Activated naive CD8-positive, alpha-beta T cell treated with anti-CD3 and anti-CD28 coated beads, Interleukin-2, amount 50 U/mL, for 24 hours (primary cell): ENCODE measurements around the gene PAX9.
"Not testable (repeated sequence)": the region's sequence is repeated elsewhere in the genome, so short reads cannot be mapped to it uniquely, and the experiment has no call there.

Experiments
- ATAC-seq: fragments of 150-1000 bp; cut with Tn5 transposase; one replicate; pipeline ENCODE4 v1.10.0; 2021
- DNase-seq: peaks from one replicate; pipeline ENCODE4 v3.0.0; 2021
- H3K27ac Mint-ChIP-seq: one replicate; pipeline ENCODE4 v1.8.0; 2021; ENCODE audit warnings: mild to moderate bottlenecking, mixed read lengths
- H3K27me3 Mint-ChIP-seq: one replicate; pipeline ENCODE4 v1.8.0; 2021; ENCODE audit warnings: mixed read lengths
- H3K36me3 Mint-ChIP-seq: one replicate; pipeline ENCODE4 v1.8.0; 2021; ENCODE audit warnings: low read depth, mixed read lengths
- H3K4me1 Mint-ChIP-seq: one replicate; pipeline ENCODE4 v1.8.0; 2021; ENCODE audit warnings: mixed read lengths
- H3K4me3 Mint-ChIP-seq: one replicate; pipeline ENCODE4 v1.8.0; 2021; ENCODE audit warnings: mild to moderate bottlenecking, moderate library complexity, mixed read lengths
- H3K9me3 Mint-ChIP-seq: one replicate; pipeline ENCODE4 v1.8.0; 2021; ENCODE audit warnings: mixed read lengths

PAX9 gene

DNA sequence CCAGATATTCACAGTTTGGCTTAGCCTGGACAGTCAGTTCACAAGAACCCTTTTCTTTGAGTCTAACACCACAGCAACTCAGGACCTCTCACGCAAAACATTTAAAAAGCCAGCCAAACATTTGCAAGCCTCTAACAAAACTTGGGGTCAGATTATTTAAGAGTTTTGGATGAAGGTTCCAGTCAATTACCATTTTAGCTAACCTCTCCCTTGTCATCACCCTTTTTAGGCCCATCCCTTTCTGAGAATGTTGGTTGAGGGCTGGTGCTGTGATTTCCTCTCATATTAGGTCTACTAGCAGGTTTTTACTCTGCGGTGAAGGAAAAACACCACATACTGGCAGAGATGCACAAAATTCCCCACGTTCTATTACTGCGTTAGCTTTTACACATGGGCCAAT lies 20.7 kb downstream of the PAX9 start:
- no peak overlapping the region for H3K4me3 Mint-ChIP-seq
- ATAC-seq, result no peak
- H3K9me3 Mint-ChIP-seq, result no peaks in the 10 kb centered on the region

DNA sequence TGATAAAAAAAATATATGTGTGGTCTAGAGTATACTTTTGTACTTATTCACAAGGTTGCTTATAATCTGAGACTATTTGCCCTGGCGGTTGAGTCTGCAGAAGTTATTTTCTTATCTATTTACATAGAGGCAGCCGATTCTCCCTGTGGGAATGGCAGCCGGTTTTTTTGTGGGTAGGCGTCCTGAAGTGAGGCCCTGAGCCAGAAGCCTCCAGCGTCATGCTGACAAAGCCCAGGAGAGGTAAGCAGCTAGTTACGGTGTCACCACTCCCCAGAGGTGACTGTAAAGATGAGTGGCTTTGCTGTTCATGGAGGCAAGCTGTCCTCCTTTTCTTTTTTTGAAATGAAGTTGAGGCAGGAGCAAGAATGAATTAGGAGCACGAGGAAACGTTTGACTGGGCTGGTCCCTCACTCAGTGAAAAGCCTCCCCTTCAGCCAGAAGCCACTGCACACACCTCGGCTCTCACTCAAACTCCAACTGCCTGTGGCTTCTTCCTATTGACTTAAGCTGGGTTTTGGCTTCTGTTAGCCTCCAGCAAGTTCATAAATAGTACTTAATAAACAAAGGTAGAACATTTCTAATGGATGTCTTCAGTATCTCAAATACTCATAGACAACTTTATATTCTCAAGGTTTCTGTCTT lies 21.5 kb downstream of the PAX9 start:
- H3K4me1 Mint-ChIP-seq, result no peaks in the 10 kb centered on the region
- H3K27ac Mint-ChIP-seq, result no peak overlapping the region
- H3K9me3 Mint-ChIP-seq, result no peaks in the 10 kb centered on the region
- no peak overlapping the region for H3K4me3 Mint-ChIP-seq
- peaks cover 7% of the 10 kb centered on the region for H3K27me3 Mint-ChIP-seq
- ATAC-seq, result no peak
- no peak for DNase-seq
- no peaks in the 10 kb centered on the region for H3K36me3 Mint-ChIP-seq

More for the DNA sequence above, 20.7 kb downstream of the PAX9 start:
- H3K36me3 Mint-ChIP-seq, result no peaks in the 10 kb centered on the region
- peaks cover 7% of the 10 kb centered on the region for H3K27me3 Mint-ChIP-seq
- no peak overlapping the region for H3K27ac Mint-ChIP-seq
- H3K4me1 Mint-ChIP-seq, result no peaks in the 10 kb centered on the region
- no peak for DNase-seq

DNA sequence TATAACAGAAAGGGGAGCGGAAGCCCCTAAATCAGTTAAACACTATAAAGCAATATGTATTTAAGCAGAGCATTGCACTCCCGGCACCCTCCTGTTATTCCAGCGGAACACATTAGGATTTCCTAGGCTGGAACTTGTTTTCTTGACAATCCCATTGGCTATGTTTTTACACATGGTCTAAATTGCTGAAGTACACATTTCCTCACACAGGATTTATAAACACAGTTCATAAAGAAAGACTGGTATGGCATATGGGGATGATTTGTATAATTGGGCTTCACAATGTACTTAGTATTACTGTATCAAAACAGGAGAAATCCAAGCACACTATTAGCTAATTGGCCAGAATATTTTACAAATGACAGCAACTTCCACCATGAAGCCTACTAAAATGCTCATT lies 23.3 kb downstream of the PAX9 start:
- no peak for ATAC-seq
- Mint-ChIP-seq H3K36me3 (no peaks in the 10 kb centered on the region), H3K4me3 (no peak overlapping the region), H3K9me3 (no peaks in the 10 kb centered on the region), H3K27me3 (peaks cover 9% of the 10 kb centered on the region), H3K4me1 (no peaks in the 10 kb centered on the region), H3K27ac (no peak overlapping the region)
- no peak for DNase-seq

DNA sequence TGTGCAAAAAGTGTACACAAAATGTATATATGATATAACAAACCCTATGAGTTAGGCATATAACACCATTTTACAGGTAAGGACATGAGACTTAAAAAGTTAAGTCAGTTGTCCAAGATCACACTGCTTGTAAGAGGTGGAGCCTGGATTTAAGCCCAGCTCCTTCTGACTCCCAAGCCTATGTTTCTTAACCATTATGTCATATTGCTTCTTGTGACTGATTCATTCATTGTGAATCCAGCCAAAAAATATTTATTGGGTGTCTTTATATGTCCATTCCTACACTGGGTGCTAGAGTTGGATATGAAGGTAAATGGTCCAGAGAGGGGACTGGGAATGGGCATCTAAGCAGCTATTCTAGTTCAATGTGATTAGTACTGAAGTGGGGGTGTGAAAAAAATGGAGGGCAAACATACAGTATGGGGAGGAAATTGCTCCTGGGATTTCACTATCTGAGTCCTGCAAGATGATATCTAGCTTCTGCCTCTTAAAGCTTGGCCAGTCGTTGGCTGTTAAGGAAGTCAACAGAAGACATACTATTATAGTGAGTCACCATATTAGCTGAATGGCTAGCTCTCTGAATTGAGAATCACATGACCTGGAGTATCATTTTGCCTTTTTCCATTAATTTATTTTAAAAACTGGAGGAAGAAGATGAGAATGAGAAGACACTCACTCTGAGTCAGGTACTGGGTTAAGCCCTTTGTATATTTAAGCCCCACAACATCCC lies 28.8 kb downstream of the PAX9 start:
- ATAC-seq, result no peak
- no peak for DNase-seq
- peaks cover 2% of the 10 kb centered on the region for H3K36me3 Mint-ChIP-seq
- H3K4me3 Mint-ChIP-seq, result no peak overlapping the region
- H3K4me1 Mint-ChIP-seq, result no peaks in the 10 kb centered on the region
- H3K27me3 Mint-ChIP-seq, result peaks cover 7% of the 10 kb centered on the region
- H3K27ac Mint-ChIP-seq, result no peak overlapping the region
- peaks cover 3% of the 10 kb centered on the region for H3K9me3 Mint-ChIP-seq

DNA sequence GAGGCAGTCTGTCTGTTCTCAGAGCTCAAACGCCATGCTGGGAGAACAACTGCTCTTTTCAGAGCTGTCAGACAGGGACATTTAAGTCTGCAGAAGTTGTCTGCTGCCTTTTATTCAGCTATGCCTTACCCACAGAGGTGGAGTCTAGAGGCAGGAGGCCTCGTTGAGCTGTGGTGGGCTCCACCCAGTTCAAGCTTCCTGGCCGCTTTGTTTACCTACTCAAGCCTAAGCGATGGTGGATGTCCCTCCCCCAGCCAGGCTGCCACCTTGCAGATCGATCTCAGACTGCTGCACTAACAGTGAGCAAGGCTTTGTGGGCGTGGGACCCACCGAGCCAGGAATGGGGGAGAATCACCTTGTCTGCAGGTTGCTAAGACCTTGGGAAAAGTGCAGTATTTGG lies 37.8 kb downstream of the PAX9 start:
- peaks cover 28% of the 10 kb centered on the region for H3K9me3 Mint-ChIP-seq
- not testable (repeated sequence) for H3K27ac Mint-ChIP-seq, H3K4me1 Mint-ChIP-seq, H3K27me3 Mint-ChIP-seq, DNase-seq, H3K4me3 Mint-ChIP-seq, H3K36me3 Mint-ChIP-seq, ATAC-seq

DNA sequence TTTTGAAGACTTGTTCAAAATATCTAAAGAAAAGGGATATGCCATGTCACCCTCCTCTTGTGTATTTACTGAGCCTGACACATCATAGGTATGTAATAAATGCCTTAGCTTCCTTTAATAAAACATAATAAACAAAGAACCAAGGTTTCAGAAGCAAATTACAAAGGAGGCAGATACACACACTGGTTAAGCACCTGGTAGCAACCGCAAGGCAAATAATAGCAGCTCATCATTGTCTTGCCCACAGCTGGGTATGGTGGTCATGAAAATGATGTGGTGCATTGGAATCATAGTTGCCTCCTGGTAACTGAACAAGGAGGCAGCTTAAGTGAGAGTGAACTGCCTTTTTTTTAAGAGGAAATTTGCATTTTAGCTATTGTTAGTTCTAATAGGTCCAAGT lies 39.0 kb downstream of the PAX9 start:
- H3K36me3 Mint-ChIP-seq, result no peaks in the 10 kb centered on the region
- ATAC-seq, result no peak
- DNase-seq, result no peak
- H3K27ac Mint-ChIP-seq, result no peak overlapping the region
- no peak overlapping the region for H3K4me3 Mint-ChIP-seq
- peaks cover 6% of the 10 kb centered on the region for H3K27me3 Mint-ChIP-seq
- peaks cover 23% of the 10 kb centered on the region for H3K9me3 Mint-ChIP-seq
- H3K4me1 Mint-ChIP-seq, result no peaks in the 10 kb centered on the region

DNA sequence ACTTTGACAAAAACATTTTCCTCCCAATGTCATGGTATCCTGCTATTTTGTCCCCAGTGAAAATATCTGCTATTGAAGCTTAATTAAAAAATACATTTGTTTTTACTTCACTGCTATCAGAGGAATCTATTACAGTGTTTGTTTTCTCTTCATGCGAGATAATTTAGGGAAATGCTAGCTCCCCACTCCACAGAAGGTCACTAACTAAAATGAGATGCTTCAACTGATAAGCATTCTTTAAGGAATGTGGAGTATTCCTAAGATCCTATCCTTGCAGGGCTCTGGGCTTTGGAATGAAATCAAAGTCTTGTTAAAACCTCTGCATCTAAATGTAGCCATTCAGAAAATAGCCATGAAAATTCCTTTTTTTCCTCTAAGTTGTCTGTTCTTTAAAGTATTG lies 39.5 kb downstream of the PAX9 start:
- H3K4me3 Mint-ChIP-seq, result no peak overlapping the region
- H3K27me3 Mint-ChIP-seq, result peaks cover 6% of the 10 kb centered on the region
- no peak overlapping the region for H3K27ac Mint-ChIP-seq
- no peaks in the 10 kb centered on the region for H3K4me1 Mint-ChIP-seq
- peaks cover 23% of the 10 kb centered on the region for H3K9me3 Mint-ChIP-seq
- H3K36me3 Mint-ChIP-seq, result no peaks in the 10 kb centered on the region
- ATAC-seq (no peak), DNase-seq (no peak)

DNA sequence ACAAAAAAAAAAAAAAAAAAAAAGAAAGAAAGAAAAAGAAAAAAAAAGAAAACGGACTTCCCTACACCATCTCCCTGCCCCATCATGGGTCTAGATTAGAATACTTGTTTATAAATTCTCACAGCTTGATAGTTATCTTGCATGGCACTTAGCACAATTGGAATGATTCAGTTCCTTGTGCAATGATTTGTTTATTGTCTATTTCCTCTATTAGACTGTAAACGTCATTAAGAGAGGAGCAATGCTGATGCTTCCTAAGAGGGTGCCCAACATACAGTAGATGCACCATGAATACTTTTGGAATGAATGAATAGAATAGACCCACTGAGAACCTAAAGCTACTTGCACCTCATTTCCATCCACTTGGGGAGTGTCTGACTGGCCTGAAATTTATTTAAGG lies 40.8 kb downstream of the PAX9 start:
- H3K36me3 Mint-ChIP-seq, result no peaks in the 10 kb centered on the region
- H3K4me3 Mint-ChIP-seq, result no peak overlapping the region
- H3K27me3 Mint-ChIP-seq, result peaks cover 6% of the 10 kb centered on the region
- DNase-seq (no peak), ATAC-seq (no peak)
- no peak overlapping the region for H3K27ac Mint-ChIP-seq
- H3K4me1 Mint-ChIP-seq, result no peaks in the 10 kb centered on the region
- peaks cover 17% of the 10 kb centered on the region for H3K9me3 Mint-ChIP-seq

DNA sequence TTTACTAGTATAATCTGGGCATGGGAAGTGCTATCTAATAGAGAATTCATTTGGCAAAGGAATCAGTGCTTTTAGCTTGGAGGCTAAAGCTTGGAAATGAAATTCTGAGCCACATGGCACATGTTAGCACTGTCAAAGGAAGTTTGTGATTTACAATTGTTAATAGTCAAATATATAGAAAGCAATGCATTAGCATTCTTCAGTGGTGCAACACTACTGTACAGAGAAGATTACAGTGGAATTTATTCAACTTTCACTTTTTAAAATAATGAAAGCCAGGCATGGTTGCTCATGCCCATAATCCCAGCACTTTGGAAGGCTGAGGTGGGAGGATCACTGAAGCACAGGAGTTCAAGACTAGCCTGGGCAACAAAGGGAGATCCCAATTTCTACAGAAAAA lies 45.9 kb downstream of the PAX9 start:
- DNase-seq, result no peak
- Mint-ChIP-seq H3K36me3 (no peaks in the 10 kb centered on the region), H3K4me3 (no peak overlapping the region), H3K4me1 (no peaks in the 10 kb centered on the region), H3K27ac (no peak overlapping the region), H3K9me3 (peaks cover 5% of the 10 kb centered on the region), H3K27me3 (no peaks in the 10 kb centered on the region)
- no peak for ATAC-seq

DNA sequence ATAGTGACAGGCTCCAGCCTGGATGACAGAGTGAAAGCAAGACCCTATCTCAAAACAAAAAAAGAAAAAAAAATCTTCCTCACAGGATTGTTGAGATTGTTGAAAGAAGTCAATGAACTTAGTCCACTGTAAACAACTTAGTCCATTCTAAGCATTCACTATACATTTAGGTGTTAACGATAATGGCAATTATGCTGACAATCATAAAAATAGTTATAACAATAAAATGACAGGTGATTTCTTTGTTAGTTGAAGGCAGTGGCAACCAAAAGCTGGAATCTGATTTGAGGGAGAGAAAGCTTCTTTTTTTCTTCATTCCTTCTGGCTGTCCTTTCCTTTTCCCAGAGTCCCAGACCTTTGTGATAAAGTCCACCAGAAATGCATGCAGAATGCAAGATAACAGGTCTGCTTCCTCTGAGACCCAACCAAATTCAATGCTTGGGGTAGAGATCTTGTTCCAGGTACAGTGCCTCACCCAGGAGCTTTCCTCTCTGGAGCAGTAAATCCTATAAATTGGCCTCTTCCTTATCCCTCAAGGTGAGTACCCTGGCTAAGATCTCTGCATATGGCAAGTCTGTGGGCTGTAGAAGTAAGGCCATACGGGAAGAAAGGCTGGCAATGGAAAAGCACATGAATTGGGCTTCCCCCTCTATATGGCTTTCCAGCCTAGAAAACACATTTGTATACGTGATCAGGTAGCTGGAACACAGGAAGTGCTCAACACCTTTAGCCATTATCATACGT lies 52.5 kb downstream of the PAX9 start:
- H3K27ac Mint-ChIP-seq, result no peak overlapping the region
- DNase-seq (no peak), ATAC-seq (no peak)
- no peaks in the 10 kb centered on the region for H3K4me1 Mint-ChIP-seq
- no peaks in the 10 kb centered on the region for H3K9me3 Mint-ChIP-seq
- H3K4me3 Mint-ChIP-seq, result no peak overlapping the region
- no peaks in the 10 kb centered on the region for H3K27me3 Mint-ChIP-seq
- no peaks in the 10 kb centered on the region for H3K36me3 Mint-ChIP-seq

DNA sequence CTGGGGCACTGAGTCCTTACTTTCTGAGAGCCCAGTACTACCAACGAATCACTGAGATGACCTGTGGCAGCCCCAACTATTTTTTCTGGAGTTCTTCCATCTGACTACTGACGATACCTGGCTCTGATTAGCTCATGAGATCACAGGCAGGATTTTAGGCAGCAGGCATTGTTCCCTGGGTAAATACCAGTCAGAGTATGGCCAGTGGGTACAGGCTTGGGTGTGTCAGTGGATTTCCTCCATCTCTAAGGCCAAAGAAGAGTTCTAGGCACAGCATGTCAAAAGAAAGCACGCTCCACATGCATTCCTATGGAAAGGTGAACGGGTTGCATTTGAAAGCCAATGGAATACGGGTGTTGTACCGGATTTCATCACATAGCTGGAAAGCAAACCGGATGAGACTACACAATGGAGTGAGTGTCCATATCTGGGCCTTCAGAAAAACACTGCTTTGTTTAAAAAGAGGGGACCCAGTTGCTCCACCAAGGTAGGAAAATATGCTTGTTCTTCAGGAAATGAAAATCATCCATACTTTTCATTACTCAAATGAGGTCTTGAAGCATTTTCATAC lies 55.0 kb downstream of the PAX9 start:
- no peak for ATAC-seq
- Mint-ChIP-seq H3K4me1 (no peaks in the 10 kb centered on the region), H3K9me3 (no peaks in the 10 kb centered on the region)

DNA sequence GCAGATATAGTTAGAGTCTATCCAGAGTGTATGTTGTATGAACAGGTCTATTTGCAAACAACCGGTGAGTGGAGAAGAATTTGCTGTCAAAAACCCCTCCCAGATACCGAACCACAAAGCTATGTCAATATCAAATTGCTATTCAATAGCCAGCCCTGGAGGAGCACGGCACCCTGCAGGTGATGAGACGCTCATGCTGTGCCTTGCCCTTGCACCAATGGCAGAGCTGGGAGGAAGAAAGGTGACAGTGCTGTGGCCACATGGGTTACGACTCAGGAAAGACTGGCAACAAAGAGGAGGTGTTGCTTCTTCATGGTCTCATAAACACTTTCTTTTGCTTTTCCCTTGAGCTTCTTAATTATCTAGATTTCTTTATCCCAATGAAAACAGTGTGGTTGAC lies 55.7 kb downstream of the PAX9 start:
- ATAC-seq, result no peak
- no peak overlapping the region for H3K4me3 Mint-ChIP-seq
- no peaks in the 10 kb centered on the region for H3K9me3 Mint-ChIP-seq
- no peak for DNase-seq
- no peaks in the 10 kb centered on the region for H3K4me1 Mint-ChIP-seq
- H3K36me3 Mint-ChIP-seq, result no peaks in the 10 kb centered on the region
- H3K27ac Mint-ChIP-seq, result no peak overlapping the region
- H3K27me3 Mint-ChIP-seq, result no peaks in the 10 kb centered on the region

More for the DNA sequence above, 55.0 kb downstream of the PAX9 start:
- no peak overlapping the region for H3K4me3 Mint-ChIP-seq
- no peak overlapping the region for H3K27ac Mint-ChIP-seq
- H3K27me3 Mint-ChIP-seq, result no peaks in the 10 kb centered on the region
- no peaks in the 10 kb centered on the region for H3K36me3 Mint-ChIP-seq
- no peak for DNase-seq

DNA sequence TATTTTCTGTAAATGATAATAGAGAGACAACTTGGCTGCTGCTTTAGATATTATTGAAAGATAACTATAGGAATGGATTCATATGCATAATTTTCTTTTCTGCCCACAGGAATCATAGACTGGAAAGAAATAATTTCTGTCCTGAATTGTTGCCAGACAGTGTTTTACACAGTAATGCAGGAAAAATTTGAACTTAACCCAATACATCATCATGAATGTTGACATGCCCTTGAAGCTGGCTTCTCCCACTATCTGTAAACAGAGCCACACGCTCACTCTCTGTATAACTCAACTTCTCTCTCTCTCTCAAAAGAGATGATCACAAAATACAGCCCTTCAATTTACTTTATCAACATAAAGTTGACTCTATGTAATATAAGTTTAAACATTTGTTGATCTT lies 56.6 kb downstream of the PAX9 start:
- no peaks in the 10 kb centered on the region for H3K36me3 Mint-ChIP-seq
- no peak overlapping the region for H3K27ac Mint-ChIP-seq
- no peaks in the 10 kb centered on the region for H3K9me3 Mint-ChIP-seq
- no peak for ATAC-seq
- no peak for DNase-seq
- H3K27me3 Mint-ChIP-seq, result no peaks in the 10 kb centered on the region
- H3K4me1 Mint-ChIP-seq, result no peaks in the 10 kb centered on the region
- no peak overlapping the region for H3K4me3 Mint-ChIP-seq

DNA sequence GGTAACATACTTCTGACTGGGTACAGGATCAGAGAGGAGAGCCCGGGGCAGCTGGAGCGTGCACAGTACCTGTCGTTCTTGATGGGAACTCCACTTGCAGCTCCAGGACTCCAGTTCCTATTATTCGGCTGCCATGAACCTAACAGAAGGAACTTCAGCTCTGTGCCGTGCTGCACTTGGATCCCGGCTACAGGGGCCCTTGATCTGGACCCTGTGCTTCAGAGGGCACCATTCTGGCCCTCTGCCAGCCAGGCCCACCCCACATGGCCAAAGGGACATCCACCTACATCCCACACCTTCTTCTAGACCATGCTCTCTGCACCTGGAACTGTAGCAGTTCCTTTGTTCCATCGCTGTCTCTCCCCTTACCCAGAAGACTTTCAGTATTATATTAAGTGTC lies 58.2 kb downstream of the PAX9 start:
- Mint-ChIP-seq H3K27ac (no peak overlapping the region), H3K27me3 (no peaks in the 10 kb centered on the region), H3K4me1 (no peaks in the 10 kb centered on the region), H3K36me3 (no peaks in the 10 kb centered on the region), H3K9me3 (no peaks in the 10 kb centered on the region), H3K4me3 (no peak overlapping the region)
- DNase-seq (no peak), ATAC-seq (no peak)

DNA sequence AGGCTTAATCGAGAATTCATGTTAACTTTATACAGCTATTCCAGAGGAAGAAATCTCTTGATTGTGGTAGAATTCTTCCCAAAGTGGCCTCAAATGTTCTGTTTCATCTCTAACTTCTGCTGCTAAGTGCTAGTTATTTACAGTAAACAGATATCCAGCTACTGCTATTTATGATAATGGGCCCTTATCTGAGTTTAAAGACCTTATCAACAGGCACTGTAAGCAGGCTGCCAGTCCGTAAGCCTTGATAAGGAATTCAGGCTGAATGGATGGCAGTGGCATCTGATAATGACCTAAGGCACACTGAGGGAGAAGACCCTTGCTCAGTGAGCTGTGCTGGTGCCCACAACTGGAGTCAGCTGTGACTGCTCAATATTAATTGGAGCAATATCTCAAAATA lies 59.0 kb downstream of the PAX9 start:
- Mint-ChIP-seq H3K27me3 (no peaks in the 10 kb centered on the region), H3K9me3 (no peaks in the 10 kb centered on the region), H3K4me1 (no peaks in the 10 kb centered on the region), H3K36me3 (no peaks in the 10 kb centered on the region), H3K27ac (no peak overlapping the region), H3K4me3 (no peak overlapping the region)
- DNase-seq, result no peak
- ATAC-seq, result no peak
